Kidney (tissue), 14 donors: Measurements from ENCODE around the gene MYO15B. TPM values are rescaled to one million over a fixed set of nuclear protein-coding genes. Genes with fewer than 3 reads are reported as not detected.

Source experiments
- DNase-seq, 5 donors: peaks; one replicate each; pipeline ENCODE4 v3.0.0-alpha.2; 2013 to 2020
- FAIRE-seq: peaks from 2 replicates; lab custom pipeline; 2012; peaks lifted over from hg19 to GRCh38; lab: Jason Lieb, UNC
- H3K27ac ChIP-seq, 2 donors: one replicate each; pipeline ENCODE4 v1.7.0; 2013; ENCODE audit warnings: low read depth in 2 of 2, low read length in 2 of 2, inconsistent platforms in 1 of 2
- H3K27me3 ChIP-seq: one replicate; pipeline ENCODE4 v1.7.1; 2013; ENCODE audit warnings: low read length, inconsistent platforms; ENCODE audit not compliant: control insufficient read depth, insufficient read depth
- H3K36me3 ChIP-seq, 3 donors: one replicate each; pipeline versions ENCODE4 v1.7.0 to v1.7.1; 2013; ENCODE audit warnings: low read length in 3 of 3, control low read depth in 1 of 3, inconsistent platforms in 1 of 3; ENCODE audit not compliant: insufficient read depth in 3 of 3, control insufficient read depth in 2 of 3
- H3K4me1 ChIP-seq, 3 donors: one replicate each; pipeline versions ENCODE4 v1.7.0 to v1.7.1; 2013; ENCODE audit warnings: low read length in 3 of 3, inconsistent platforms in 1 of 3, low read depth in 1 of 3; ENCODE audit not compliant: control insufficient read depth in 2 of 3, insufficient read depth in 2 of 3
- H3K4me3 ChIP-seq, 3 donors: one replicate each; pipeline versions ENCODE4 v1.7.0 to v1.8.1; 2013; ENCODE audit warnings: low read length in 3 of 3, control low read depth in 1 of 3, inconsistent platforms in 1 of 3
- H3K9ac ChIP-seq, 3 donors: one replicate each; pipeline versions ENCODE4 v1.7.0 to v1.7.1; 2013; ENCODE audit warnings: low read length in 3 of 3, control low read depth in 1 of 3, inconsistent platforms in 1 of 3
- H3K9me3 ChIP-seq, 3 donors: one replicate each; pipeline versions ENCODE4 v1.7.0 to v1.7.1; 2013; ENCODE audit warnings: low read length in 3 of 3, control low read depth in 1 of 3, inconsistent platforms in 1 of 3; ENCODE audit not compliant: control insufficient read depth in 2 of 3, insufficient read depth in 1 of 3
- intact Hi-C: fragments of 100-400 bp; cut with DNase I; formaldehyde crosslinking; loops from one replicate; pipeline ENCODE4 v1.11.1; 2022
- polyA plus RNA-seq: library from polyadenylated mRNA; stranded (reverse); fragments of 350-450 nt; fragmentation: Illumina TruSeq; extraction: RNeasy Lipid Tissue Mini Kit (QIAGEN cat#74804); gene quantifications from one replicate; pipeline ENCODE4 v1.2.3, GENCODE V29; 2014; ENCODE audit warnings: low read depth, low replicate concordance; ENCODE audit not compliant: insufficient read depth
- total RNA-seq: library from RNA; stranded (reverse); fragmentation: NEBNext Ultra II Directional; extraction: Animal tissue kit (Norgen Biotek cat#: 25700); gene quantifications from one replicate; pipeline ENCODE4 v1.2.1, GENCODE V29; 2021
- TF ChIP-seq, protein P1 (sequence below): IDR thresholded peaks from 3 replicates; pipeline ENCODE4 v1.5.1; 2012; ENCODE audit warnings: mild to moderate bottlenecking, moderate library complexity, borderline replicate concordance; ENCODE audit not compliant: insufficient read depth; ENCODE audit errors: extremely low read depth
- donor health status: control.
- donor health status: control.
- donor health status: control.
- donor health status: control.
- donor health status: control.
- donor health status: DM: yes; HTN: yes; CAD: no.
- donor health status: Normal renal cell carcinoma (clear cell type).

The MYO15B gene
- total and polyA plus RNA-seq, 2 donors from 2014 or later = 139 to 286 TPM

DNA sequence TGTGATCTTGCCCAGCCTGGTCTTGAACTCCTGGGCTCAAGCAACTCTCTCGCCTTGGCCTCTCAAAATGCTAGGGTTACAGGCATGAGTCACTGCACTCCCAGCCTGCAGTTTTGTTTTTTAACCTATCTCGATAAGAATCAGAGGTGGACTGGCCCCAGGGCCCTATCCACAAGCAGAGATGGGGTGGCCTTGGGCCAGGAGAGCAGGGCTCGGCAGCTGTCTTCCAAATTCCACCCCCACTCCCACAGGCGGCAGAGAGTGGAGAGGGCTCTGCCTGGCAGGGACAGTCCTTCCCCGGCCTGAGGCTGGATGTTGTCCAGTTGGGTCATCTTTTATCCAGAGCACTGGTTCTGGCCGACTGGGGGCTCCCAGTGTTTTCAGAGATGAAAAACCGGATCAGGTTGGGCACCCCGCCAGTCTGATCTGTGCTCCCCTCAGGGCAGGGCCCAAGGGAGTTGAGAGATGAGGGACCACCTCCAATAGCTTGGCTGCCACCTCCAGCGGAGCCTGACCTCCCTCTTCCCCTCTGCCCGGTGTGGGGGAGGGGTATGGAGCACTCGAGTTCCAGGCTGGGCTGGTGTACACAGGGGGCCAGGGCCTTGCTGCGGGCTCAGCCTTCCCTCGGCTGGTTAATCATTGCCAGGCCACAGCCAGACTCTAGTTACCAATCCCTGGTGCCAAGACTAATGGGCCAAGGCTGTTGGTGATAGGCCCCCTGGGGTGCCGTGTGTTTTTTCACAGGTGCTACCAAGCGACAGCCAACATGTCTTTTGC is 30.3 kb upstream of the MYO15B start:
- Histone ChIP-seq H3K4me1 (peaks cover 0 to 39% (median 30%) of the 10 kb centered on the region in 3 donors), H3K36me3 (peaks cover 0 to 4% (median 3%) of the 10 kb centered on the region in 3 donors), H3K4me3 (no peak overlapping the region), H3K27ac (peak overlapping the region; percentile 21 to 90), H3K9ac (no peak overlapping the region), H3K27me3 (no peaks in the 10 kb centered on the region), H3K9me3 (no peaks in the 10 kb centered on the region)
- TF ChIP-seq, protein P1, sequence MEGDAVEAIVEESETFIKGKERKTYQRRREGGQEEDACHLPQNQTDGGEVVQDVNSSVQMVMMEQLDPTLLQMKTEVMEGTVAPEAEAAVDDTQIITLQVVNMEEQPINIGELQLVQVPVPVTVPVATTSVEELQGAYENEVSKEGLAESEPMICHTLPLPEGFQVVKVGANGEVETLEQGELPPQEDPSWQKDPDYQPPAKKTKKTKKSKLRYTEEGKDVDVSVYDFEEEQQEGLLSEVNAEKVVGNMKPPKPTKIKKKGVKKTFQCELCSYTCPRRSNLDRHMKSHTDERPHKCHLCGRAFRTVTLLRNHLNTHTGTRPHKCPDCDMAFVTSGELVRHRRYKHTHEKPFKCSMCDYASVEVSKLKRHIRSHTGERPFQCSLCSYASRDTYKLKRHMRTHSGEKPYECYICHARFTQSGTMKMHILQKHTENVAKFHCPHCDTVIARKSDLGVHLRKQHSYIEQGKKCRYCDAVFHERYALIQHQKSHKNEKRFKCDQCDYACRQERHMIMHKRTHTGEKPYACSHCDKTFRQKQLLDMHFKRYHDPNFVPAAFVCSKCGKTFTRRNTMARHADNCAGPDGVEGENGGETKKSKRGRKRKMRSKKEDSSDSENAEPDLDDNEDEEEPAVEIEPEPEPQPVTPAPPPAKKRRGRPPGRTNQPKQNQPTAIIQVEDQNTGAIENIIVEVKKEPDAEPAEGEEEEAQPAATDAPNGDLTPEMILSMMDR = no peak
- intact Hi-C loops = no loop called here
- peak; percentile 94 to 97 (median 96) for DNase-seq
- peak; percentile 11 for FAIRE-seq

GRCh38 chr17:75557852-75558665 is 29.5 kb upstream of the MYO15B start:
- FAIRE-seq (no peak), DNase-seq (peak in 1 of 5 donors; percentile 56)
- peaks cover 0 to 11% (median 6%) of the 10 kb centered on the region in 3 donors for H3K36me3 ChIP-seq
- no peaks in the 10 kb centered on the region for H3K9me3 ChIP-seq
- TF ChIP-seq, protein P1 = no peak
- no peak overlapping the region for H3K9ac ChIP-seq
- H3K4me3 ChIP-seq = no peak overlapping the region
- H3K4me1 ChIP-seq = peaks cover 0 to 37% (median 30%) of the 10 kb centered on the region in 3 donors
- no peaks in the 10 kb centered on the region for H3K27me3 ChIP-seq
- H3K27ac ChIP-seq = peak overlapping the region; percentile 21 to 90
- intact Hi-C loops = no loop called here

GRCh38 chr17:75558666-75559530 is 28.7 kb upstream of the MYO15B start:
- no peaks in the 10 kb centered on the region for H3K27me3 ChIP-seq
- DNase-seq = peak in 1 of 5 donors; percentile 26
- no peaks in the 10 kb centered on the region for H3K9me3 ChIP-seq
- H3K4me1 ChIP-seq = peaks cover 0 to 38% (median 30%) of the 10 kb centered on the region in 3 donors
- intact Hi-C loops = no loop called here
- TF ChIP-seq, protein P1 = no peak
- no peak overlapping the region for H3K4me3 ChIP-seq
- H3K36me3 ChIP-seq = peaks cover 0 to 19% (median 12%) of the 10 kb centered on the region in 3 donors
- no peak for FAIRE-seq
- no peak overlapping the region for H3K9ac ChIP-seq
- peak overlapping the region; percentile 21 to 90 for H3K27ac ChIP-seq
